ENCODE data around the gene ZNF518A. TPM values are rescaled to one million over a fixed set of nuclear protein-coding genes. Genes with fewer than 3 reads are reported as not detected.

The ZNF518A gene
- total and polyA plus RNA-seq, 10 of the 15 experiments (the other 5 are each of a cell fraction or from before 2014, with no cell fraction given): 3.7 to 24.4 (median 15.4) TPM

- peak in 1 of 2 experiments; percentile 65; a peak in 2 of 4 replicates for TF ChIP-seq BHLHE40 (IDR thresholded peaks at IDR 0.05; ENCODE audit: borderline replicate concordance in 1 of 2, low read depth in 2 of 2, low read length in 1 of 2)
- no peak; the same call in 1 of the 2 replicates for TF ChIP-seq JUNB (IDR thresholded peaks at IDR 0.05)
- no peak for TF ChIP-seq KAT2A (conservative IDR thresholded peaks at IDR 0.05; ENCODE audit: control insufficient read depth, low read depth, low read length)
- peak; percentile 66 for TF ChIP-seq EED (IDR thresholded peaks at IDR 0.05; ENCODE audit: low read depth)
- no peak for TF ChIP-seq IRF5 (IDR thresholded peaks at IDR 0.05; ENCODE audit: borderline replicate concordance)
- peak; percentile 23; the same call in 1 of the 2 replicates for TF ChIP-seq ZNF24 (IDR thresholded peaks at IDR 0.05)
- peak; percentile 58; the same call in 1 of the 2 replicates for TF ChIP-seq ZBED1 (IDR thresholded peaks at IDR 0.05; ENCODE audit: borderline replicate concordance)
- TF ChIP-seq ZNF622 (IDR thresholded peaks at IDR 0.05): no peak
- no peak for TF ChIP-seq SREBF1 (IDR thresholded peaks at IDR 0.05; ENCODE audit: low read length)
- TF ChIP-seq, protein P1, sequence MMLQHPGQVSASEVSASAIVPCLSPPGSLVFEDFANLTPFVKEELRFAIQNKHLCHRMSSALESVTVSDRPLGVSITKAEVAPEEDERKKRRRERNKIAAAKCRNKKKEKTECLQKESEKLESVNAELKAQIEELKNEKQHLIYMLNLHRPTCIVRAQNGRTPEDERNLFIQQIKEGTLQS (IDR thresholded peaks at IDR 0.05; ENCODE audit: borderline replicate concordance, extremely low read depth, low read depth, low read length): no peak
- TF ChIP-seq PAX5 (IDR thresholded peaks at IDR 0.05; ENCODE audit: borderline replicate concordance, low read depth, low read length): no peak
- TF ChIP-seq MYC (IDR thresholded peaks at IDR 0.05; ENCODE audit: insufficient read depth, insufficient read length, insufficient replicate concordance, low read length, severe bottlenecking): peak; percentile 94
- TF ChIP-seq, protein P2, sequence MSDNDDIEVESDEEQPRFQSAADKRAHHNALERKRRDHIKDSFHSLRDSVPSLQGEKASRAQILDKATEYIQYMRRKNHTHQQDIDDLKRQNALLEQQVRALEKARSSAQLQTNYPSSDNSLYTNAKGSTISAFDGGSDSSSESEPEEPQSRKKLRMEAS (IDR thresholded peaks at IDR 0.05; ENCODE audit: low read depth, low read length): peak; percentile 74; the same call in 1 of the 2 replicates
- no peak for TF ChIP-seq SMC3 (IDR thresholded peaks at IDR 0.05; ENCODE audit: borderline replicate concordance, low read length)
- no peak; the same call in 1 of the 2 replicates for TF ChIP-seq MTA2 (IDR thresholded peaks at IDR 0.05; ENCODE audit: low read depth)
- TF ChIP-seq, protein P3, sequence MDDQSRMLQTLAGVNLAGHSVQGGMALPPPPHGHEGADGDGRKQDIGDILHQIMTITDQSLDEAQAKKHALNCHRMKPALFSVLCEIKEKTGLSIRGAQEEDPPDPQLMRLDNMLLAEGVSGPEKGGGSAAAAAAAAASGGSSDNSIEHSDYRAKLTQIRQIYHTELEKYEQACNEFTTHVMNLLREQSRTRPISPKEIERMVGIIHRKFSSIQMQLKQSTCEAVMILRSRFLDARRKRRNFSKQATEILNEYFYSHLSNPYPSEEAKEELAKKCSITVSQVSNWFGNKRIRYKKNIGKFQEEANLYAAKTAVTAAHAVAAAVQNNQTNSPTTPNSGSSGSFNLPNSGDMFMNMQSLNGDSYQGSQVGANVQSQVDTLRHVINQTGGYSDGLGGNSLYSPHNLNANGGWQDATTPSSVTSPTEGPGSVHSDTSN (IDR thresholded peaks at IDR 0.05; ENCODE audit: insufficient replicate concordance, low read depth, low read length): peak; percentile 74
- peak; percentile 58; the same call in 1 of the 2 replicates for TF ChIP-seq ATF7 (IDR thresholded peaks at IDR 0.05; ENCODE audit: low read depth)
Measured at GRCh38 chr10:96129387-96130325, at the start of gene ZNF518A (continued).

All from GM12878 (cell line).